ENCODE results near the gene IL34. TPM values are rescaled to one million over a fixed set of nuclear protein-coding genes. Genes with fewer than 3 reads are reported as not detected.
A peak's percentile ranks its signal among the peaks of the same experiment; 100 is the strongest.

Gene IL34
- polyA plus RNA-seq, 1 donor (not counting 4 experiments of a cell fraction or from before 2014, with no cell fraction given), result 0.08 TPM

- peak overlapping the region; percentile 30 for H3K27ac ChIP-seq (ENCODE audit: control insufficient read depth, insufficient read depth, low read length)
Observed at GRCh38 chr16:70703041-70703834, 56.9 kb downstream of the IL34 start.

GRCh38 chr16:70703835-70704381, 57.5 kb downstream of the IL34 start:
- H4K20me1 ChIP-seq (ENCODE audit: control insufficient read depth, extremely low read depth, insufficient read depth, low read length), result no peaks in the 10 kb centered on the region
- dilution Hi-C loops (cut with MboI; ENCODE audit: extremely low pct_ligation_motif_present, low sequenced_read_pairs), result no loop called here
- H3K4me3 ChIP-seq (ENCODE audit: control insufficient read depth in 2 of 3, extremely low read depth in 1 of 3, insufficient read depth in 2 of 3, low read depth in 1 of 3, low read length in 3 of 3), result no peak overlapping the region
- H3K9me1 ChIP-seq (ENCODE audit: control insufficient read depth, extremely low read depth, insufficient read depth, low read length), result no peaks in the 10 kb centered on the region
- no peak overlapping the region for H2AFZ ChIP-seq (ENCODE audit: control insufficient read depth, low read length)
- H3K27ac ChIP-seq (ENCODE audit: control insufficient read depth, insufficient read depth, low read length), result no peak overlapping the region
- H3K4me2 ChIP-seq (ENCODE audit: control insufficient read depth, extremely low read depth, insufficient read depth, low read depth, low read length), result no peak overlapping the region
- no peaks in the 10 kb centered on the region for H3K27me3 ChIP-seq (ENCODE audit: control insufficient read depth, extremely low read depth, insufficient read depth, low read length)
- no peak for FAIRE-seq
- TF ChIP-seq EZH2 (IDR thresholded peaks at IDR 0.05; ENCODE audit: low read length) (no peak), CTCF (optimal IDR thresholded peaks at IDR 0.05 in 1 of 3, IDR thresholded peaks at IDR 0.05 in 1 of 3, conservative IDR thresholded peaks at IDR 0.05 in 1 of 3; ENCODE audit: extremely low read depth in 1 of 3, insufficient read depth in 2 of 3, low read length in 3 of 3) (no peak)
- no peak for DNase-seq (ENCODE audit: low read depth, low spot score)
- H3K9me3 ChIP-seq (ENCODE audit: control insufficient read depth, low read depth, low read length), result no peaks in the 10 kb centered on the region
- no peak overlapping the region for H3K9ac ChIP-seq (ENCODE audit: control insufficient read depth, extremely low read depth, insufficient read depth, low read length)
- H3K4me1 ChIP-seq (ENCODE audit: control insufficient read depth, extremely low read depth, insufficient read depth, low read length), result peaks cover 60% of the 10 kb centered on the region
- H3K36me3 ChIP-seq (ENCODE audit: control insufficient read depth in 2 of 2, extremely low read depth in 1 of 2, insufficient read depth in 2 of 2, low read length in 2 of 2), result peaks cover 0 to 4% of the 10 kb centered on the region in 2 experiments
- no peaks in the 10 kb centered on the region for H3K79me2 ChIP-seq (ENCODE audit: control insufficient read depth, insufficient read depth, low read length)

More at GRCh38 chr16:70703041-70703834, 56.9 kb downstream of the IL34 start:
- no peak for TF ChIP-seq EZH2 (IDR thresholded peaks at IDR 0.05; ENCODE audit: low read length)
- TF ChIP-seq CTCF (optimal IDR thresholded peaks at IDR 0.05 in 1 of 3, IDR thresholded peaks at IDR 0.05 in 1 of 3, conservative IDR thresholded peaks at IDR 0.05 in 1 of 3; ENCODE audit: extremely low read depth in 1 of 3, insufficient read depth in 2 of 3, low read length in 3 of 3), result peak in 2 of 3 experiments; percentile 27 to 36
- H2AFZ ChIP-seq (ENCODE audit: control insufficient read depth, low read length), result no peak overlapping the region
- H3K9me1 ChIP-seq (ENCODE audit: control insufficient read depth, extremely low read depth, insufficient read depth, low read length), result no peaks in the 10 kb centered on the region
- no peak overlapping the region for H3K4me3 ChIP-seq (ENCODE audit: control insufficient read depth in 2 of 3, extremely low read depth in 1 of 3, insufficient read depth in 2 of 3, low read depth in 1 of 3, low read length in 3 of 3)
- H3K4me2 ChIP-seq (ENCODE audit: control insufficient read depth, extremely low read depth, insufficient read depth, low read depth, low read length), result no peak overlapping the region
- dilution Hi-C loops (cut with MboI; ENCODE audit: extremely low pct_ligation_motif_present, low sequenced_read_pairs), result no loop called here
- FAIRE-seq (peak; percentile 81), DNase-seq (ENCODE audit: low read depth, low spot score) (no peak)
- peaks cover 61% of the 10 kb centered on the region for H3K4me1 ChIP-seq (ENCODE audit: control insufficient read depth, extremely low read depth, insufficient read depth, low read length)
- peaks cover under 1 to 4% of the 10 kb centered on the region in 2 experiments for H3K36me3 ChIP-seq (ENCODE audit: control insufficient read depth in 2 of 2, extremely low read depth in 1 of 2, insufficient read depth in 2 of 2, low read length in 2 of 2)
- H3K9ac ChIP-seq (ENCODE audit: control insufficient read depth, extremely low read depth, insufficient read depth, low read length), result peak overlapping the region; percentile 13
- no peaks in the 10 kb centered on the region for H3K9me3 ChIP-seq (ENCODE audit: control insufficient read depth, low read depth, low read length)
- H3K79me2 ChIP-seq (ENCODE audit: control insufficient read depth, insufficient read depth, low read length), result no peaks in the 10 kb centered on the region
- H3K27me3 ChIP-seq (ENCODE audit: control insufficient read depth, extremely low read depth, insufficient read depth, low read length), result no peaks in the 10 kb centered on the region
- H4K20me1 ChIP-seq (ENCODE audit: control insufficient read depth, extremely low read depth, insufficient read depth, low read length), result no peaks in the 10 kb centered on the region
